ENCODE data around the gene CCDC127.
"Not testable (repeated sequence)": the region's sequence is repeated elsewhere in the genome, so short reads cannot be mapped to it uniquely, and the experiment has no call there.

The CCDC127 gene

DNA sequence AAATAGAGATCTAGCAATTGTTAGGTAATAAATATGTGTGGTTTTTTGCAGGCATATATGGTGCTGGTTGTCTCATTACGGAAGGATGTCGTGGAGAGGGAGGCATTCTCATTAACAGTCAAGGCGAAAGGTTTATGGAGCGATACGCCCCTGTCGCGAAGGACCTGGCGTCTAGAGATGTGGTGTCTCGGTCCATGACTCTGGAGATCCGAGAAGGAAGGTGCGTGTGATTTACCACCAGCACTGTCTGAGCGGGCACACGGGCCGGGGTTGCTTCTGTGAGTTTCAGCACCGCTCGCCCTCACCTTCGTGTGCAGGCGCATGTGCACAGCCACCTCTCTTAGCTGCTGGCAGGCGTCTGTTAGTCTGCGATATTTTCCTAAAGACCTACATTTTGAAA is 15.5 kb upstream of the CCDC127 start:
- DNase-seq (ENCODE audit: low read depth in 2 of 2): not testable (repeated sequence)

DNA sequence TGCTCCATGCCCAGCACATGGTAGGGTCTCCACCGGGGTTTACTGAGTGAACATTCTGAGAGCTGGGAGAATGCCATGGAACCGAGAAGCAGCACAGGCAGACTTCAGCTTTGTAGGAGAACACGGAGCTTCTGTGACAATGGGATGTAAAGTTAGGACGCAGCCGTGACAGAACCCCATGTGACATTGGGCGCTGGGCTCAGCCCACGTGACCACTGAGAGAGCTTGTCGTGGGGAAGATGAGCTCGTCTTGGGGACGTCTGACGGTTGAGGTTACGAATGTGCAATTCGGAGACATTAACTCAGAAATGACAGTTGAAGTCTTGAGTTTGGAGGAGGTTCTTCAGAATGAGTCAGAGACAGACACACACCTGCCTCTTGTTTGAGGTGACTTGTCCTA is 13.7 kb upstream of the CCDC127 start:
- DNase-seq (ENCODE audit: low read depth in 2 of 2): no peak

GRCh38 chr5:230711-231110 is 12.8 kb upstream of the CCDC127 start:
- no peak for DNase-seq (ENCODE audit: low read depth in 2 of 2)

- DNase-seq (ENCODE audit: low read depth in 2 of 2): no peak
Measured at GRCh38 chr5:228886-229285, 10.9 kb upstream of the CCDC127 start.

GRCh38 chr5:227375-227774 is 9.4 kb upstream of the CCDC127 start:
- not testable (repeated sequence) for DNase-seq (ENCODE audit: low read depth in 2 of 2)

DNA sequence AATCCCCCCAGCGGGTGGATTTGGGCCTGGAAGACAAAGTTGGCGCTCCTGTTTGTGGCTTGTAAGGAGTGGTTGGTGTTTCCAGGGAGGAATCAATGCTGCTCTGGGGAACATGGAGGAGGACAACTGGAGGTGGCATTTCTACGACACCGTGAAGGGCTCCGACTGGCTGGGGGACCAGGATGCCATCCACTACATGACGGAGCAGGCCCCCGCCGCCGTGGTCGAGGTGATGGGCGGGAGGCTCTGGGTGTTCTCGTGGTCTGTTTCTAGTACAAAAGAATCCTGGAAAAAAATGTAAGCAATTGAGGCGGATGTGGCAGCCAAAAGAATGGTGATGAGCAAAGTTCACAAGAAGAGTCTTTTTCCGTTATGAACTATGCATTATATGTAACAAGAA is 7.4 kb upstream of the CCDC127 start:
- DNase-seq (ENCODE audit: low read depth in 2 of 2): no peak

- no peak for DNase-seq (ENCODE audit: low read depth in 2 of 2)
Measured at GRCh38 chr5:223791-224190, 5.8 kb upstream of the CCDC127 start.

DNA sequence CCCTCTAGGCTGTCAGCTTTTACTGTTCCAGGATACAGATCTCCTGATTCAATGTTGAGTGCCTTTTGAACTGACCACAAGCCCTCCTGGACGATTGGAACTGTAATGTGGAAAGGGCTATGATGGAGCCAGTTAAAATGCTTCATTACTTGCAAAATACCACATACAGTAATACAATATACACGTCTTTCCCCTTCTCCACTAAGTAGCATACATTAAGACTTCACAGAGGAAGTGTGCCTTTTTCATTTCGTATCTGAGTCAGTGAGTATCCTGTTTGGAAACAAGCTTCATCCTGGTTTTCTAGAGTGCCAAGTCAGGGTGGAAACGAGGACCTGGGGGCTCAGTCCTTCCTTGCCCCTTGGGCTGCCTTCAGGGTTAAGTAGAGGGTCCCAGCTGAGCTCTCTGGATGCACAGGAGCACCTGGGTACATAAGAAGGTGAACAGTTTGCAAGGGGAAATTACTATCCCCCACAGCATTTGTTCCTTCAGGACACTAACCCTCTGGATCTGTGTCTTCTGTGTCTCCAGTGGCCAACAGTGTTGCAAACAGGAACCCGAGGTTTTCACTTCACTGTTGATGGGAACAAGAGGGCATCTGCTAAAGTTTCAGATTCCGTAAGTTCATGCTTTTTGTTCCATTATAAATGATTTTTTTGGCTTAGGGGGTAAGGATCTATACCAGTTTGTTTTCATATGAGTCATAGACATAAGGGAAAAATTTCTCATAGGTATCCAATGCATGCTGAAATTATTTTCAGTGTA is 5.2 kb upstream of the CCDC127 start:
- not testable (repeated sequence) for DNase-seq (ENCODE audit: low read depth in 2 of 2)

GRCh38 chr5:219991-220390 is 2.0 kb upstream of the CCDC127 start:
- DNase-seq (ENCODE audit: low read depth in 2 of 2): no peak

- DNase-seq (ENCODE audit: low read depth in 2 of 2): no peak
Measured at GRCh38 chr5:219460-219863, 1.5 kb upstream of the CCDC127 start.

GRCh38 chr5:218457-219291 is 721 bp upstream of the CCDC127 start:
- no peak for DNase-seq (ENCODE audit: low read depth in 2 of 2)

GRCh38 chr5:216076-216475 is 1.9 kb downstream of the CCDC127 start:
- DNase-seq (ENCODE audit: low read depth in 2 of 2): not testable (repeated sequence)

DNA sequence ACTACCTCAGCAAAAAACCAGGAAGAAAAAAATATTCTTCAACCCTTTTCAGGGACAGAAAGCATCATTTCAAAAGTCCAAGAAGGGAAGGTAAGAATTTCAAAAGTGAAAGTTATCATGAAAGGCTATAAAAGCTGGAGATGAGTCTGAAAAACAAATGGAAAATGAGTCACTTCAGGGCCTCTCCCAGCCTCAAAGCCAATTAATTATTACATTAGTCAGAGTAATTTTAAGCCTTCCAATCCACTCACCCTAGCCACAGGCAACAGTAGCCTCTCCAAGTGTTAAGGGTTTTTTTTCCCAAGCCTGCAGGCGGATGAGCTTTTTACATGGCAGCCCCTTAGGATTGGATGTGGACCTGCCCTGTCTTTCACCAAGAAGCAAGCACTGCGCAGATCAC is 2.7 kb downstream of the CCDC127 start:
- not testable (repeated sequence) for DNase-seq (ENCODE audit: low read depth in 2 of 2)

GRCh38 chr5:213803-214395 is 4.1 kb downstream of the CCDC127 start:
- no peak for DNase-seq (ENCODE audit: low read depth in 2 of 2)

- no peak for DNase-seq (ENCODE audit: low read depth in 2 of 2)
Measured at GRCh38 chr5:208449-209114, 9.4 kb downstream of the CCDC127 start.

DNA sequence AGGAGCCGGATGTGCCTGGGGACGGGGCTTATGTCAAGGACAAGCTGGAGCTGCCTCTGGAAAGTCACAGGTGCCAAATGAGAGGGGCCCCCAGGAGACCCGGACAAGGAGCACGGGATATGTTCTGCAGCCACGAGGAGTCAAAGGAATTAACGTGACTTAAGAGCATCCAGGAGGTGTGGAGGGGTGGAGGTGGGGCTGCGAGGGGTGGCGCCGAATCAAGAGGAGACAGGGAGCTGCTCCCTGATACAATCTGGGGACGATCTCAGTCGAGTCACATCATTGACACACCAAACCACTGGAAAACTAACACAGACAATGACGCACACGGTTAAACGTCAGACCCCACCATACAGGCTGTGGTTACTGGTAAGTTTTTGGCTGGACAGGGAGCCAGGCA is 10.4 kb downstream of the CCDC127 start:
- DNase-seq (ENCODE audit: low read depth in 2 of 2): no peak

GRCh38 chr5:206927-207536 is 10.9 kb downstream of the CCDC127 start:
- DNase-seq (ENCODE audit: low read depth in 2 of 2): no peak

GRCh38 chr5:206406-206805 is 11.5 kb downstream of the CCDC127 start:
- DNase-seq (ENCODE audit: low read depth in 2 of 2): no peak

GRCh38 chr5:204966-205670 is 12.8 kb downstream of the CCDC127 start:
- DNase-seq (ENCODE audit: low read depth in 2 of 2): no peak

DNA sequence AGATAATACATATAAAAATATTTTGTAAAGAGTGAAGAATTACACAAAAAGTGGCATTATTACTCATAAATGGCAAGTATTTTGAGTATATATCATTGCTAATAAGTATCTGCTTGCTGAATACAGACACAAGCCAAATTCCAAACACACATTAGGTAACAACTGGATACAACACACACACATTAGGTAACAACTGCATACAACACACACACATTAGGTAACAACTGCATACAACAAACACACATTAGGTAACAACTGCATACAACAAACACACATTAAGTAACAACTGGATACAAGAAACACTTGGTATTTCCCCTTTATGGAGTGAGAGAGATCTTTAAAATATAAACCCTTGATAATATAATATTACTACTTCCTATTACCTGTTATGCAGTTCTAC is 13.5 kb downstream of the CCDC127 start:
- DNase-seq (ENCODE audit: low read depth in 2 of 2): no peak

DNA sequence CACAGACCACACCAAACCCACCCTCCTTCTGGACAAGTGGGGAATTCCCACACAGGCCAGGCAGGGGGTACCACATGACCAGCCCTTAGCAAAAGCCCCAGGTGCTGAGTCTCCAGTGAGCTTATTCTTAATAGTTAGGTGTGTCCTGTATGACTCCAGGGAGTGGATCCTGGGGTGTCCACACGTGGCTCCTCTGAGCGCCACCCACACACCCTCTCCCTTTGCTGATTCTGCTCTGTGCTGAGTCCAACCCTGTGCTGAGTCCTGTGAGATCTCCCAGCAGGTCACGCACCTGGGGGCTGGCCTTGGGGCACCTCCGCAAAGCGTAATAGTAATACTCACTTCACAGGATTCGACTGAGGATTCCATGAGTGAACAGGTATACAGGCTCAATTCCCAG is 14.0 kb downstream of the CCDC127 start:
- no peak for DNase-seq (ENCODE audit: low read depth in 2 of 2)
